ENCODE measurements around the gene INPPL1.

DNA sequence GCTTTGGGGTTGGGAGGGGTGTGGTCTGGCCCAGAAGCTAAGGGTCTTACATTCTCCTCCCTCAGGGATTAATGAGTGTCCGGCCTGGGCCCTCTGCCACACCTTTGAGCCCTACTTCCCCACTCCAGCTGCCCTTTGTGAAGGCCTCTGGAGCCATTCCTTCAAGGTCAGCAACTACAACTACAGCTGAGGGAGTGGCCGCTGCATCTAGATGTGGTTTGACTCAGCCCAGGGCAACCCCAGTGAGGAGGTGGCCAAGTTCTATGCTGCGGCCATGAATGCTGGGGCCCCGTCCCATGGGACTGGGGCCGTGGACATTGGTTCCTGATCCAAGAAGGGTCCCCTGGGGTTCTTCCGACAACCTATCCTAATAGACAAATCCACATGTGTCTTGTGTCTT lies 46.9 kb upstream of the INPPL1 start:
- TF ChIP-seq CHD1 (IDR thresholded peaks at IDR 0.05; ENCODE audit: low read depth, low read length) (no peak), SMAD1 (IDR thresholded peaks at IDR 0.05; ENCODE audit: low read depth, partially characterized antibody) (no peak), LARP7 (IDR thresholded peaks at IDR 0.05) (no peak), NFIC (IDR thresholded peaks at IDR 0.05; ENCODE audit: low read depth, low read length) (no peak), CREB1 (IDR thresholded peaks at IDR 0.05; ENCODE audit: low read depth) (no peak), CEBPB (IDR thresholded peaks at IDR 0.05; ENCODE audit: borderline replicate concordance in 1 of 2, low read depth in 2 of 2, low read length in 2 of 2) (no peak), ESRRA (IDR thresholded peaks at IDR 0.05; ENCODE audit: low read length) (no peak)
- TF ChIP-seq, protein P1, sequence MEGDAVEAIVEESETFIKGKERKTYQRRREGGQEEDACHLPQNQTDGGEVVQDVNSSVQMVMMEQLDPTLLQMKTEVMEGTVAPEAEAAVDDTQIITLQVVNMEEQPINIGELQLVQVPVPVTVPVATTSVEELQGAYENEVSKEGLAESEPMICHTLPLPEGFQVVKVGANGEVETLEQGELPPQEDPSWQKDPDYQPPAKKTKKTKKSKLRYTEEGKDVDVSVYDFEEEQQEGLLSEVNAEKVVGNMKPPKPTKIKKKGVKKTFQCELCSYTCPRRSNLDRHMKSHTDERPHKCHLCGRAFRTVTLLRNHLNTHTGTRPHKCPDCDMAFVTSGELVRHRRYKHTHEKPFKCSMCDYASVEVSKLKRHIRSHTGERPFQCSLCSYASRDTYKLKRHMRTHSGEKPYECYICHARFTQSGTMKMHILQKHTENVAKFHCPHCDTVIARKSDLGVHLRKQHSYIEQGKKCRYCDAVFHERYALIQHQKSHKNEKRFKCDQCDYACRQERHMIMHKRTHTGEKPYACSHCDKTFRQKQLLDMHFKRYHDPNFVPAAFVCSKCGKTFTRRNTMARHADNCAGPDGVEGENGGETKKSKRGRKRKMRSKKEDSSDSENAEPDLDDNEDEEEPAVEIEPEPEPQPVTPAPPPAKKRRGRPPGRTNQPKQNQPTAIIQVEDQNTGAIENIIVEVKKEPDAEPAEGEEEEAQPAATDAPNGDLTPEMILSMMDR (IDR thresholded peaks at IDR 0.05 in 2 of 3, conservative IDR thresholded peaks at IDR 0.05 in 1 of 3; ENCODE audit: control insufficient read depth in 2 of 3, extremely low read depth in 1 of 3, insufficient read depth in 1 of 3, low read depth in 3 of 3, low read length in 3 of 3): no peak
